KOPT-K1 (cell line): ENCODE measurements around the gene CAMK1D.

Source experiments
- H3K27ac ChIP-seq: fragments of 200-600 bp; sonication (generic); 2 replicates; pipeline ENCODE4 v1.5.1; 2016; ENCODE audit warnings: antibody characterized with exemption, mild to moderate bottlenecking, low read depth, low read length; ENCODE audit not compliant: poor library complexity, severe bottlenecking
- H3K36me3 ChIP-seq: fragments of 200-600 bp; sonication (generic); 2 replicates; pipeline ENCODE4 v1.5.1; 2017; ENCODE audit warnings: antibody characterized with exemption, mild to moderate bottlenecking, low read length, moderate library complexity; ENCODE audit not compliant: insufficient read depth
- H3K9me3 ChIP-seq: fragments of 200-600 bp; sonication (generic); 2 replicates; pipeline ENCODE4 v1.5.1; 2017; ENCODE audit warnings: antibody characterized with exemption, low read length, mild to moderate bottlenecking; ENCODE audit not compliant: insufficient read depth, poor library complexity, severe bottlenecking

The CAMK1D gene

GRCh38 chr10:12877150-12877549 is 527.8 kb downstream of the CAMK1D start:
- Histone ChIP-seq H3K36me3 (no peaks in the 10 kb centered on the region), H3K27ac (no peak overlapping the region), H3K9me3 (no peaks in the 10 kb centered on the region)

GRCh38 chr10:12880423-12880822 is 531.1 kb downstream of the CAMK1D start:
- no peaks in the 10 kb centered on the region for H3K36me3 ChIP-seq
- no peaks in the 10 kb centered on the region for H3K9me3 ChIP-seq
- H3K27ac ChIP-seq, result no peak overlapping the region

- Histone ChIP-seq H3K36me3 (no peaks in the 10 kb centered on the region), H3K27ac (no peak overlapping the region), H3K9me3 (no peaks in the 10 kb centered on the region)
These were observed 535.5 kb downstream of the CAMK1D start for GRCh38 chr10:12884851-12885250.
